Activated naive CD4-positive, alpha-beta T cell (primary cell): Measurements from ENCODE around the gene GRB10.

Experiments used
- DNase-seq, 4 experiments: peaks; one replicate each; lab custom pipeline; 2025; lab: John Stamatoyannopoulos, UW

Gene GRB10

GRCh38 chr7:50669890-50670289 lies 112.8 kb downstream of the GRB10 start:
- DNase-seq, result no peak

- DNase-seq, result no peak
Observed at GRCh38 chr7:50667789-50668226, 114.9 kb downstream of the GRB10 start.

GRCh38 chr7:50667338-50667737 lies 115.4 kb downstream of the GRB10 start:
- no peak for DNase-seq

GRCh38 chr7:50666124-50666496 lies 116.6 kb downstream of the GRB10 start:
- DNase-seq, result no peak

- no peak for DNase-seq
Observed at GRCh38 chr7:50665403-50666123, 117.1 kb downstream of the GRB10 start.

- no peak for DNase-seq
Observed at GRCh38 chr7:50664937-50665336, 117.8 kb downstream of the GRB10 start.

GRCh38 chr7:50664461-50664922 lies 118.2 kb downstream of the GRB10 start:
- DNase-seq, result no peak

GRCh38 chr7:50663396-50664102 lies 119.1 kb downstream of the GRB10 start:
- DNase-seq, result no peak

GRCh38 chr7:50662996-50663395 lies 119.7 kb downstream of the GRB10 start:
- no peak for DNase-seq

- DNase-seq, result peak in 1 of 4 experiments; percentile 6
Observed at GRCh38 chr7:50662041-50662694, 120.5 kb downstream of the GRB10 start.

GRCh38 chr7:50661345-50662040 lies 121.2 kb downstream of the GRB10 start:
- no peak for DNase-seq

GRCh38 chr7:50660830-50661175 lies 121.9 kb downstream of the GRB10 start:
- DNase-seq, result no peak

GRCh38 chr7:50660040-50660829 lies 122.5 kb downstream of the GRB10 start:
- DNase-seq, result peak in 2 of 4 experiments; percentile 9 to 17

- no peak for DNase-seq
Observed at GRCh38 chr7:50659329-50659965, 123.2 kb downstream of the GRB10 start.

- no peak for DNase-seq
Observed at GRCh38 chr7:50658696-50659095, 124.0 kb downstream of the GRB10 start.

- DNase-seq, result no peak
Observed at GRCh38 chr7:50657912-50658311, 124.8 kb downstream of the GRB10 start.

GRCh38 chr7:50657341-50657873 lies 125.3 kb downstream of the GRB10 start:
- DNase-seq, result no peak

GRCh38 chr7:50656141-50656895 lies 126.4 kb downstream of the GRB10 start:
- DNase-seq, result no peak

GRCh38 chr7:50655490-50655889 lies 127.2 kb downstream of the GRB10 start:
- no peak for DNase-seq

- no peak for DNase-seq
Observed at GRCh38 chr7:50655020-50655419, 127.7 kb downstream of the GRB10 start.
